HepG2 (cell line): ENCODE data around the gene C1orf74. TPM values are rescaled to one million over a fixed set of nuclear protein-coding genes. Genes with fewer than 3 reads are reported as not detected.

Experiments
- ATF4 ChIP-seq, 2 experiments: fragments of 450-650 bp in 1 of 2; sonication (generic) in 1 of 2; formaldehyde crosslinking; IDR thresholded peaks; 2 replicates each; pipeline versions ENCODE4 v1.5.0 to v1.8.0; 2020 to 2022; ENCODE audit warnings: mild to moderate bottlenecking in 1 of 2, missing genetic modification reagents in 1 of 2
- HINFP ChIP-seq: sonication (generic); formaldehyde crosslinking; IDR thresholded peaks from 2 replicates; pipeline ENCODE4 v1.4.0; 2020; ENCODE audit warnings: low read depth, mild to moderate bottlenecking, missing genetic modification reagents
- IRX3 ChIP-seq: sonication (generic); formaldehyde crosslinking; IDR thresholded peaks from 2 replicates; pipeline ENCODE4 v1.8.1; 2023; ENCODE audit warnings: mild to moderate bottlenecking, low read depth, missing genetic modification reagents, borderline replicate concordance
- KLF16 ChIP-seq, 2 experiments: sonication (generic) in 1 of 2; formaldehyde crosslinking in 1 of 2; IDR thresholded peaks; 2 replicates each; pipeline versions ENCODE4 v1.6.1 to v1.8.0; 2016 to 2023; ENCODE audit warnings: missing genetic modification reagents in 2 of 2, missing compliant biosample characterization in 1 of 2
- NR2C2 ChIP-seq: sonication (generic); formaldehyde crosslinking; IDR thresholded peaks from 2 replicates; pipeline ENCODE4 v1.4.0; 2020; ENCODE audit warnings: missing genetic modification reagents, mild to moderate bottlenecking, moderate library complexity, borderline replicate concordance
- PHF8 ChIP-seq: sonication (generic); formaldehyde crosslinking; IDR thresholded peaks from 2 replicates; pipeline ENCODE4 v1.5.0; 2020; ENCODE audit warnings: missing genetic modification reagents
- POLR2G ChIP-seq: fragments of 200-400 bp; formaldehyde crosslinking; IDR thresholded peaks from 2 replicates; pipeline ENCODE4 v1.6.1; 2018; ENCODE audit warnings: mild to moderate bottlenecking, low read depth, low read length, moderate library complexity
- PRMT3 ChIP-seq: sonication (generic); formaldehyde crosslinking; IDR thresholded peaks from 2 replicates; pipeline ENCODE4 v1.8.1; 2022; ENCODE audit warnings: low read depth, mild to moderate bottlenecking, moderate library complexity, missing genetic modification reagents, borderline replicate concordance
- PRPF4 ChIP-seq: fragments of 200-400 bp; formaldehyde crosslinking; IDR thresholded peaks from 2 replicates; pipeline ENCODE4 v1.6.1; 2016; ENCODE audit warnings: low read length, low read depth; ENCODE audit not compliant: poor library complexity, severe bottlenecking
- SMAD3 ChIP-seq: sonication (generic); formaldehyde crosslinking; IDR thresholded peaks from 2 replicates; pipeline ENCODE4 v1.4.0; 2020; ENCODE audit warnings: missing genetic modification reagents
- SMARCC2 ChIP-seq: fragments of 450-650 bp; IDR thresholded peaks from 2 replicates; pipeline ENCODE4 v1.6.1; 2017; ENCODE audit warnings: antibody characterized with exemption, mild to moderate bottlenecking
- ZBTB34 ChIP-seq: sonication (generic); formaldehyde crosslinking; IDR thresholded peaks from 2 replicates; pipeline ENCODE4 v1.8.0; 2022; ENCODE audit warnings: mild to moderate bottlenecking, missing genetic modification reagents
- ZBTB8A ChIP-seq: sonication (generic); formaldehyde crosslinking; IDR thresholded peaks from 2 replicates; pipeline ENCODE4 v1.4.0; 2020; ENCODE audit warnings: mild to moderate bottlenecking, low read depth, missing genetic modification reagents, borderline replicate concordance
- ZFAT ChIP-seq: sonication (generic); formaldehyde crosslinking; conservative IDR thresholded peaks from 2 replicates; pipeline ENCODE4 v1.8.1; 2023; ENCODE audit warnings: missing genetic modification reagents, inconsistent platforms
- ZNF20 ChIP-seq: sonication (generic); formaldehyde crosslinking; IDR thresholded peaks from 2 replicates; pipeline ENCODE4 v1.4.0; 2020; ENCODE audit warnings: mild to moderate bottlenecking, moderate library complexity, missing genetic modification reagents
- ZNF563 ChIP-seq: sonication (generic); formaldehyde crosslinking; IDR thresholded peaks from 2 replicates; pipeline ENCODE4 v1.8.0; 2022; ENCODE audit warnings: mild to moderate bottlenecking, moderate library complexity, missing genetic modification reagents
- ZNF678 ChIP-seq: sonication (generic); formaldehyde crosslinking; IDR thresholded peaks from 2 replicates; pipeline ENCODE4 v1.4.0; 2020; ENCODE audit warnings: mild to moderate bottlenecking, missing genetic modification reagents
- ZNF772 ChIP-seq: sonication (generic); formaldehyde crosslinking; IDR thresholded peaks from 2 replicates; pipeline ENCODE4 v1.5.0; 2020; ENCODE audit warnings: mild to moderate bottlenecking, missing genetic modification reagents
- ZXDC ChIP-seq: sonication (generic); formaldehyde crosslinking; IDR thresholded peaks from 2 replicates; pipeline ENCODE4 v1.5.0; 2020; ENCODE audit warnings: mild to moderate bottlenecking, missing genetic modification reagents
- polyA plus RNA-seq, 8 experiments: library from polyadenylated mRNA; depleted of rRNA in 3 of 8; stranded (reverse) in 7 of 8; unstranded in 1 of 8; fragments of >200 nt; fragmentation: Illumina TruSeq in 4 of 8; extraction: Trizol in 4 of 8; gene quantifications; 2 replicates each; pipeline versions ENCODE4 v1.2.1 to v1.2.3, GENCODE V29; 2011 to 2016; ENCODE audit warnings: low read depth in 4 of 8, missing spikeins in 1 of 8, mixed read lengths in 1 of 8; ENCODE audit not compliant: insufficient read depth in 1 of 8
- total RNA-seq, 5 experiments: library from RNA; depleted of rRNA; stranded (reverse); fragments of >200 nt; fragmentation: Illumina TruSeq; extraction: Trizol; gene quantifications; 2 replicates each; pipeline ENCODE4 v1.2.3, GENCODE V29; 2016; ENCODE audit warnings: low read depth in 1 of 5
- TF ChIP-seq, protein P1 (sequence below): sonication (generic); formaldehyde crosslinking; IDR thresholded peaks from 2 replicates; pipeline ENCODE4 v1.8.0; 2022; ENCODE audit warnings: mild to moderate bottlenecking, missing genetic modification reagents, moderate library complexity
- TF ChIP-seq, protein P2 (sequence below): sonication (generic); formaldehyde crosslinking; IDR thresholded peaks from 2 replicates; pipeline ENCODE4 v1.5.1; 2020; ENCODE audit warnings: missing genetic modification reagents, mild to moderate bottlenecking, borderline replicate concordance

C1orf74 gene
- total and polyA plus RNA-seq, 2 of the 13 experiments (the other 11 are each of a cell fraction or from before 2014, with no cell fraction given) = 0.33 to 0.71 TPM

GRCh38 chr1:209747580-209748262 is 36.6 kb downstream of the C1orf74 start (continued):
- peak; percentile 89; the same call in 1 of the 2 replicates for TF ChIP-seq HINFP (CRISPR knock-in tag)
- TF ChIP-seq ATF4 (CRISPR knock-in tag; IDR thresholded peaks at IDR 0.05) = 0 out of 4 replicates have a peak, but pooled peaks of 1 of the 2 experiments have one; percentile 69
- TF ChIP-seq ZNF563 (CRISPR knock-in tag) = 0 out of 2 replicates have a peak, but pooled peaks have one; percentile 48
- TF ChIP-seq ZNF20 (CRISPR knock-in tag) = no peak
- TF ChIP-seq ZNF678 (CRISPR knock-in tag) = no peak
- TF ChIP-seq POLR2G = no peak
- TF ChIP-seq KLF16 (CRISPR knock-in tag; IDR thresholded peaks at IDR 0.05) = peak in 1 of 2 experiments; percentile 64; a peak in 1 of 4 replicates
- TF ChIP-seq IRX3 (CRISPR knock-in tag) = no peak
- no peak for TF ChIP-seq PRMT3 (CRISPR knock-in tag)
- TF ChIP-seq, protein P1, sequence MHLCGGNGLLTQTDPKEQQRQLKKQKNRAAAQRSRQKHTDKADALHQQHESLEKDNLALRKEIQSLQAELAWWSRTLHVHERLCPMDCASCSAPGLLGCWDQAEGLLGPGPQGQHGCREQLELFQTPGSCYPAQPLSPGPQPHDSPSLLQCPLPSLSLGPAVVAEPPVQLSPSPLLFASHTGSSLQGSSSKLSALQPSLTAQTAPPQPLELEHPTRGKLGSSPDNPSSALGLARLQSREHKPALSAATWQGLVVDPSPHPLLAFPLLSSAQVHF (CRISPR knock-in tag) = no peak
- TF ChIP-seq ZBTB8A = no peak
- TF ChIP-seq ZFAT (CRISPR knock-in tag) = no peak
- no peak for TF ChIP-seq ZXDC
- TF ChIP-seq ZNF772 (CRISPR knock-in tag) = no peak
- TF ChIP-seq SMAD3 (CRISPR knock-in tag) = 0 out of 2 replicates have a peak, but pooled peaks have one; percentile 45
- TF ChIP-seq, protein P2, sequence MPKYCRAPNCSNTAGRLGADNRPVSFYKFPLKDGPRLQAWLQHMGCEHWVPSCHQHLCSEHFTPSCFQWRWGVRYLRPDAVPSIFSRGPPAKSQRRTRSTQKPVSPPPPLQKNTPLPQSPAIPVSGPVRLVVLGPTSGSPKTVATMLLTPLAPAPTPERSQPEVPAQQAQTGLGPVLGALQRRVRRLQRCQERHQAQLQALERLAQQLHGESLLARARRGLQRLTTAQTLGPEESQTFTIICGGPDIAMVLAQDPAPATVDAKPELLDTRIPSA (CRISPR knock-in tag) = no peak
- TF ChIP-seq SMARCC2 = no peak
- TF ChIP-seq ZBTB34 (CRISPR knock-in tag) = no peak; the same call in 1 of the 2 replicates
- peak; percentile 49; the same call in 1 of the 2 replicates for TF ChIP-seq NR2C2
- TF ChIP-seq PRPF4 = no peak
- TF ChIP-seq PHF8 (CRISPR knock-in tag) = no peak
